CD4-positive, alpha-beta T cell (primary cell): ENCODE data around the gene GDNF. TPM values are rescaled to one million over a fixed set of nuclear protein-coding genes. Genes with fewer than 3 reads are reported as not detected.

ENCODE experiments used
- ATAC-seq: fragments of 200-7000 bp; cut with Tn5 transposase; one replicate; pipeline ENCODE4 v1.10.0; 2022; ENCODE audit warnings: mild to moderate bottlenecking; ENCODE audit not compliant: poor library complexity
- CTCF ChIA-PET: fragments of 350-600 bp; sonication (Branson Sonifier 250); formaldehyde crosslinking; loops from one replicate; lab custom pipeline; 2021; ENCODE audit warnings: antibody characterized with exemption, inconsistent platforms; lab: Charles Lee
- POLR2A ChIA-PET: fragments of 350-600 bp; sonication (Branson Sonifier 250); formaldehyde crosslinking; loops from one replicate; lab custom pipeline; 2021; ENCODE audit warnings: antibody characterized with exemption, inconsistent platforms; lab: Charles Lee
- DNase-seq, 14 experiments: peaks; one replicate each; pipeline ENCODE4 v3.0.0-alpha.2; 2013 to 2020; ENCODE audit warnings: mixed read lengths in 2 of 14
- H3K27ac ChIP-seq, 2 donors: one replicate each; pipeline versions ENCODE4 v1.5.1 to v1.7.0; 2013; ENCODE audit warnings: low read length in 2 of 2, low read depth in 1 of 2, mild to moderate bottlenecking in 1 of 2
- H3K27me3 ChIP-seq, 2 experiments: 1 replicate in 1 of 2; 2 replicates in 1 of 2; pipeline versions ENCODE4 v1.6.1 to v1.7.0; 2013; ENCODE audit warnings: low read length in 2 of 2, control low read depth in 1 of 2, mild to moderate bottlenecking in 1 of 2, moderate library complexity in 1 of 2; ENCODE audit not compliant: insufficient read depth in 2 of 2, control insufficient read depth in 1 of 2
- H3K36me3 ChIP-seq: one replicate; pipeline ENCODE4 v1.6.1; 2013; ENCODE audit warnings: low read length, control low read depth; ENCODE audit not compliant: insufficient read depth
- H3K4me1 ChIP-seq: one replicate; pipeline ENCODE4 v1.6.1; 2013; ENCODE audit warnings: low read length, control low read depth; ENCODE audit not compliant: insufficient read depth
- H3K4me3 ChIP-seq: one replicate; pipeline ENCODE4 v1.5.1; 2013; ENCODE audit warnings: mild to moderate bottlenecking, low read length, moderate library complexity
- H3K9me3 ChIP-seq, 2 experiments: 1 replicate in 1 of 2; 2 replicates in 1 of 2; pipeline versions ENCODE4 v1.6.1 to v1.7.0; 2013; ENCODE audit warnings: low read length in 2 of 2, mild to moderate bottlenecking in 2 of 2, control low read depth in 1 of 2, moderate library complexity in 1 of 2; ENCODE audit not compliant: control insufficient read depth in 1 of 2, insufficient read depth in 1 of 2
- H3K27ac Mint-ChIP-seq: one replicate; pipeline ENCODE4 v1.8.0; 2020; ENCODE audit warnings: mixed read lengths
- H3K27me3 Mint-ChIP-seq: one replicate; pipeline ENCODE4 v1.8.0; 2021; ENCODE audit warnings: mixed read lengths
- H3K36me3 Mint-ChIP-seq: one replicate; pipeline ENCODE4 v1.8.0; 2021; ENCODE audit warnings: low read depth, mixed read lengths
- H3K4me1 Mint-ChIP-seq: one replicate; pipeline ENCODE4 v1.8.0; 2021; ENCODE audit warnings: low read depth, mixed read lengths
- H3K4me3 Mint-ChIP-seq: one replicate; pipeline ENCODE4 v1.8.0; 2020; ENCODE audit warnings: mild to moderate bottlenecking, mixed read lengths
- H3K9me3 Mint-ChIP-seq: one replicate; pipeline ENCODE4 v1.8.0; 2020; ENCODE audit warnings: mixed read lengths
- CTCF ChIP-seq: fragments of 200-600 bp; IDR thresholded peaks from one replicate; pipeline ENCODE4 v1.8.0; 2022; ENCODE audit warnings: antibody characterized with exemption, mild to moderate bottlenecking
- intact Hi-C, 2 experiments: fragments of 100-400 bp; cut with DNase I in 1 of 2; cut with micrococcal nuclease in 1 of 2; formaldehyde crosslinking; loops; one replicate each; pipeline versions ENCODE4 v1.15.1 to v1.9.0; 2023 to 2025; cut with DNase I, micrococcal nuclease
- total RNA-seq, 174 experiments: library from RNA in 2 of 174; stranded (reverse) in 2 of 174; gene quantifications; one replicate each; pipeline ENCODE4 v1.2.3 and lab custom pipeline; 2021 to 2026

The GDNF gene
- total RNA-seq, 2 experiments from 2014 or later: not detected

GRCh38 chr5:37771203-37771611, 68.6 kb downstream of the GDNF start:
- H3K27me3 Mint-ChIP-seq: peaks cover 11% of the 10 kb centered on the region
- intact Hi-C loops: no loop called here
- ChIA-PET POLR2A (no interaction called here), CTCF (no interaction called here)
- H3K27ac Mint-ChIP-seq: no peak overlapping the region
- Histone ChIP-seq H3K36me3 (no peaks in the 10 kb centered on the region), H3K4me1 (no peaks in the 10 kb centered on the region), H3K27me3 (no peaks in the 10 kb centered on the region), H3K27ac (no peak overlapping the region), H3K4me3 (no peak overlapping the region), H3K9me3 (peaks cover 9 to 12% of the 10 kb centered on the region in 2 experiments)
- no peak for DNase-seq
- ATAC-seq: no peak
- no peak overlapping the region for H3K4me3 Mint-ChIP-seq
- no peak for TF ChIP-seq CTCF
- H3K9me3 Mint-ChIP-seq: peaks cover 11% of the 10 kb centered on the region
- no peaks in the 10 kb centered on the region for H3K36me3 Mint-ChIP-seq
- H3K4me1 Mint-ChIP-seq: no peaks in the 10 kb centered on the region

- H3K4me1 ChIP-seq: no peaks in the 10 kb centered on the region
- H3K27me3 ChIP-seq: no peaks in the 10 kb centered on the region
- intact Hi-C loops: no loop called here
- ATAC-seq: no peak
- ChIA-PET CTCF (no interaction called here), POLR2A (no interaction called here)
- Mint-ChIP-seq H3K4me1 (no peaks in the 10 kb centered on the region), H3K9me3 (peaks cover 9% of the 10 kb centered on the region), H3K27ac (no peak overlapping the region), H3K36me3 (no peaks in the 10 kb centered on the region), H3K27me3 (peaks cover 11% of the 10 kb centered on the region), H3K4me3 (no peak overlapping the region)
- peaks cover 9 to 12% of the 10 kb centered on the region in 2 experiments for H3K9me3 ChIP-seq
- TF ChIP-seq CTCF: no peak
- H3K27ac ChIP-seq: no peak overlapping the region
- DNase-seq: no peak
- no peaks in the 10 kb centered on the region for H3K36me3 ChIP-seq
- no peak overlapping the region for H3K4me3 ChIP-seq
These were observed 69.1 kb downstream of the GDNF start for GRCh38 chr5:37770786-37771185.

GRCh38 chr5:37769840-37770239, 70.0 kb downstream of the GDNF start:
- no peaks in the 10 kb centered on the region for H3K27me3 ChIP-seq
- H3K27me3 Mint-ChIP-seq: peaks cover 11% of the 10 kb centered on the region
- intact Hi-C loops: no loop called here
- no peak overlapping the region for H3K27ac ChIP-seq
- ChIA-PET POLR2A (no interaction called here), CTCF (no interaction called here)
- H3K4me1 Mint-ChIP-seq: no peaks in the 10 kb centered on the region
- no peaks in the 10 kb centered on the region for H3K36me3 ChIP-seq
- no peaks in the 10 kb centered on the region for H3K36me3 Mint-ChIP-seq
- DNase-seq (no peak), ATAC-seq (no peak)
- no peak for TF ChIP-seq CTCF
- H3K4me1 ChIP-seq: no peaks in the 10 kb centered on the region
- no peak overlapping the region for H3K4me3 Mint-ChIP-seq
- peaks cover 4 to 5% of the 10 kb centered on the region in 2 experiments for H3K9me3 ChIP-seq
- peaks cover 6% of the 10 kb centered on the region for H3K9me3 Mint-ChIP-seq
- H3K4me3 ChIP-seq: no peak overlapping the region
- no peak overlapping the region for H3K27ac Mint-ChIP-seq
